ENCODE results near the gene PLXNB2. TPM values are rescaled to one million over a fixed set of nuclear protein-coding genes. Genes with fewer than 3 reads are reported as not detected.
"Not testable (repeated sequence)": the region's sequence is repeated elsewhere in the genome, so short reads cannot be mapped to it uniquely, and the experiment has no call there.

PLXNB2 gene
- total and polyA plus RNA-seq, 12 donors, result 12.4 to 431 (median 296) TPM

GRCh38 chr22:50338860-50339462 lies 31.5 kb upstream of the PLXNB2 start:
- Histone ChIP-seq H3K4me3 (no peak overlapping the region), H3K9me3 (replicated peaks in 1 of 3) (no peaks in the 10 kb centered on the region), H3K27me3 (no peaks in the 10 kb centered on the region), H3K4me1 (replicated peaks in 1 of 2) (peaks cover 9% of the 10 kb centered on the region in 2 donors), H3K36me3 (replicated peaks in 1 of 2) (no peaks in the 10 kb centered on the region), H3K27ac (no peak overlapping the region)
- DNase-seq, result no peak
- TF ChIP-seq POLR2A (IDR thresholded peaks at IDR 0.05) (no peak), CTCF (IDR thresholded peaks at IDR 0.05) (no peak)
- intact Hi-C loops (cut with DNase I), result no loop called here
- WGBS, 4 donors, result 92 to 97% (median 94%) methylated on average over 4 of the region's 4 CpGs

GRCh38 chr22:50338042-50338573 lies 30.7 kb upstream of the PLXNB2 start:
- Histone ChIP-seq H3K27ac (no peak overlapping the region), H3K36me3 (replicated peaks in 1 of 2) (no peaks in the 10 kb centered on the region), H3K4me1 (replicated peaks in 1 of 2) (peaks cover 9% of the 10 kb centered on the region in 2 donors), H3K27me3 (no peaks in the 10 kb centered on the region), H3K9me3 (replicated peaks in 1 of 3) (no peaks in the 10 kb centered on the region), H3K4me3 (no peak overlapping the region)
- intact Hi-C loops (cut with DNase I), result no loop called here
- TF ChIP-seq CTCF (IDR thresholded peaks at IDR 0.05) (no peak), POLR2A (IDR thresholded peaks at IDR 0.05) (no peak)
- 89 to 94% (median 91%) methylated on average over 5 of the region's 5 CpGs for WGBS, 4 donors
- DNase-seq, result no peak

GRCh38 chr22:50337262-50338041 lies 30.0 kb upstream of the PLXNB2 start:
- TF ChIP-seq POLR2A (IDR thresholded peaks at IDR 0.05) (no peak), CTCF (IDR thresholded peaks at IDR 0.05) (no peak)
- peaks cover 3 to 6% of the 10 kb centered on the region in 2 donors for H3K4me1 ChIP-seq (replicated peaks in 1 of 2)
- 88 to 95% (median 91%) methylated on average over 13 of the region's 13 CpGs for WGBS, 4 donors
- no peaks in the 10 kb centered on the region for H3K9me3 ChIP-seq (replicated peaks in 1 of 3)
- no peak for DNase-seq
- no peaks in the 10 kb centered on the region for H3K36me3 ChIP-seq (replicated peaks in 1 of 2)
- H3K4me3 ChIP-seq, result no peak overlapping the region
- no peak overlapping the region for H3K27ac ChIP-seq
- H3K27me3 ChIP-seq, result no peaks in the 10 kb centered on the region
- intact Hi-C loops (cut with DNase I), result no loop called here

- WGBS, 4 donors, result 82 to 89% (median 86%) methylated on average over 5 of the region's 5 CpGs
- H3K4me3 ChIP-seq; H3K9me3 ChIP-seq (replicated peaks in 1 of 3); DNase-seq; intact Hi-C loops (cut with DNase I); H3K27ac ChIP-seq; H3K36me3 ChIP-seq (replicated peaks in 1 of 2); H3K4me1 ChIP-seq (replicated peaks in 1 of 2); H3K27me3 ChIP-seq: not testable (repeated sequence)
Observed at GRCh38 chr22:50334433-50334832, 27.0 kb upstream of the PLXNB2 start.
